GM12878 (cell line): ENCODE measurements around the gene ACSM5. TPM values are rescaled to one million over a fixed set of nuclear protein-coding genes. Genes with fewer than 3 reads are reported as not detected.
"Not testable (repeated sequence)": the region's sequence is repeated elsewhere in the genome, so short reads cannot be mapped to it uniquely, and the experiment has no call there.

Experiments used
- ATAC-seq: fragments of 200-7000 bp; cut with Tn5 transposase; 3 replicates; pipeline ENCODE4 v1.9.1; 2020; ENCODE audit warnings: mild to moderate bottlenecking, moderate library complexity
- BruUV-seq: library from RNA; stranded (reverse); fragments of 400-500 nt; replicated peaks from 2 replicates; lab custom pipeline; 2021; lab: Mats Ljungman, UMichigan
- CTCF ChIA-PET: fragments of 300-600 bp; sonication (Branson Sonifier 250); formaldehyde crosslinking; extraction: SDS; loops from one replicate; lab custom pipeline; 2021; ENCODE audit warnings: inconsistent platforms; lab: Yijun Ruan, JAX
- POLR2A ChIA-PET: fragments of 350-600 bp; formaldehyde crosslinking; extraction: SDS; loops from one replicate; lab custom pipeline; 2021; ENCODE audit warnings: inconsistent platforms; lab: Charles Lee
- RAD21 ChIA-PET: fragments of 300-600 bp; sonication (Branson Sonifier 250); formaldehyde crosslinking; loops from one replicate; lab custom pipeline; 2023; ENCODE audit warnings: antibody characterized with exemption; ENCODE audit not compliant: unreplicated experiment; lab: Charles Lee
- SMC1A ChIA-PET: fragments of 300-600 bp; sonication (Branson Sonifier 250); formaldehyde crosslinking; loops from one replicate; lab custom pipeline; 2023; ENCODE audit not compliant: unreplicated experiment, uncharacterized antibody; lab: Charles Lee
- DNase-seq: peaks from one replicate; pipeline ENCODE4 v3.0.0-alpha.2; 2011; ENCODE audit warnings: low read depth, low spot score
- FAIRE-seq: peaks from 3 replicates; lab custom pipeline; 2011; peaks lifted over from hg19 to GRCh38; lab: Jason Lieb, UNC
- H2AFZ ChIP-seq: 2 replicates; pipeline ENCODE4 v1.6.0; 2011; ENCODE audit warnings: low read depth, low read length, control low read depth; ENCODE audit not compliant: control insufficient read depth
- H3K27ac ChIP-seq: 2 replicates; pipeline ENCODE4 v1.5.1; 2011; ENCODE audit warnings: control low read depth; ENCODE audit not compliant: control insufficient read depth, insufficient read depth
- H3K27me3 ChIP-seq, 2 experiments: replicated peaks in 1 of 2; 2 replicates each; pipeline versions ENCODE4 v1.6.0 to v1.6.1; 2011; ENCODE audit warnings: low read length in 1 of 2; ENCODE audit not compliant: control insufficient read depth in 2 of 2, insufficient read depth in 2 of 2
- H3K36me3 ChIP-seq, 2 experiments: 2 replicates each; pipeline ENCODE4 v1.5.1; 2011; ENCODE audit warnings: low read length in 1 of 2; ENCODE audit not compliant: control insufficient read depth in 2 of 2, insufficient read depth in 2 of 2
- H3K4me1 ChIP-seq: 2 replicates; pipeline ENCODE4 v1.6.1; 2011; ENCODE audit warnings: mild to moderate bottlenecking, low read length, moderate library complexity, mixed read lengths; ENCODE audit not compliant: control insufficient read depth, insufficient read depth
- H3K4me2 ChIP-seq: 2 replicates; pipeline ENCODE4 v1.6.0; 2011; ENCODE audit warnings: control low read depth; ENCODE audit not compliant: control insufficient read depth, insufficient read depth
- H3K4me3 ChIP-seq: fragments of 200-600 bp; sonication (generic); 2 replicates; pipeline ENCODE4 v1.5.1; 2016
- H3K79me2 ChIP-seq: 2 replicates; pipeline ENCODE4 v1.6.0; 2011; ENCODE audit warnings: low read length; ENCODE audit not compliant: control insufficient read depth, insufficient read depth
- H3K9ac ChIP-seq: 2 replicates; pipeline ENCODE4 v1.8.0; 2011; ENCODE audit warnings: low read length, control low read depth, mixed read lengths; ENCODE audit not compliant: control insufficient read depth, insufficient read depth
- H3K9me3 ChIP-seq: replicated peaks from 3 replicates; pipeline ENCODE4 v1.5.1; 2011; ENCODE audit warnings: mild to moderate bottlenecking, low read length; ENCODE audit not compliant: control insufficient read depth, insufficient read depth
- H4K20me1 ChIP-seq: 2 replicates; pipeline ENCODE4 v1.6.0; 2011; ENCODE audit not compliant: control insufficient read depth, insufficient read depth
- CHD1 ChIP-seq: IDR thresholded peaks from 2 replicates; pipeline ENCODE4 v1.6.1; 2012; ENCODE audit warnings: low read depth, low read length, improper control_type of control experiment
- WGBS: methylation state at CpG from one replicate; pipeline ENCODE4 v1.1.6; 2016; ENCODE audit warnings: low lambda C conversion rate; ENCODE audit not compliant: insufficient replicate concordance, insufficient coverage; ENCODE audit errors: missing lambda C conversion rate; 5-methylcytosine and 5-hydroxymethylcytosine counted together
- in situ Hi-C: fragments of 300-500 bp; cut with MboI; formaldehyde crosslinking; loops from 9 replicates; pipeline ENCODE4 v1.14.3; 2018; ENCODE audit warnings: mixed read lengths
- intact Hi-C: fragments of 100-400 bp; cut with micrococcal nuclease; formaldehyde crosslinking; loops from one replicate; pipeline ENCODE4 v1.14.2; 2022; ENCODE audit not compliant: unreplicated experiment
- polyA plus RNA-seq, 11 experiments: library from polyadenylated mRNA; depleted of rRNA in 4 of 11; unstranded in 6 of 11; stranded (reverse) in 5 of 11; fragments of >200 nt; fragmentation: Nextera tagmentation in 4 of 11; fragmentation: Illumina TruSeq in 1 of 11; extraction: Ambion mirVana in 4 of 11; extraction: Trizol in 1 of 11; gene quantifications; 1 replicate in 1 of 11; 2 replicates in 10 of 11; pipeline versions ENCODE4 v1.2.1 to v1.2.3, GENCODE V29; 2011 to 2016; ENCODE audit warnings: inconsistent platforms in 2 of 11, missing spikeins in 2 of 11, low read depth in 1 of 11
- total RNA-seq, 4 experiments: library from RNA; depleted of rRNA in 3 of 4; stranded (reverse); fragments of >200 nt in 3 of 4; fragmentation: Illumina TruSeq in 1 of 4; extraction: Trizol in 1 of 4; gene quantifications; 2 replicates each; pipeline versions ENCODE4 v1.2.1 to v1.2.3, GENCODE V29; 2013 to 2021
- TF ChIP-seq, protein P1 (sequence below): IDR thresholded peaks from 2 replicates; pipeline ENCODE4 v1.6.1; 2012; ENCODE audit warnings: mild to moderate bottlenecking, low read depth, low read length

The ACSM5 gene
- total and polyA plus RNA-seq, 10 of the 15 experiments (the other 5 are each of a cell fraction or from before 2014, with no cell fraction given), result 0.07 to 0.54 (median 0.26) TPM; not detected in 3

DNA sequence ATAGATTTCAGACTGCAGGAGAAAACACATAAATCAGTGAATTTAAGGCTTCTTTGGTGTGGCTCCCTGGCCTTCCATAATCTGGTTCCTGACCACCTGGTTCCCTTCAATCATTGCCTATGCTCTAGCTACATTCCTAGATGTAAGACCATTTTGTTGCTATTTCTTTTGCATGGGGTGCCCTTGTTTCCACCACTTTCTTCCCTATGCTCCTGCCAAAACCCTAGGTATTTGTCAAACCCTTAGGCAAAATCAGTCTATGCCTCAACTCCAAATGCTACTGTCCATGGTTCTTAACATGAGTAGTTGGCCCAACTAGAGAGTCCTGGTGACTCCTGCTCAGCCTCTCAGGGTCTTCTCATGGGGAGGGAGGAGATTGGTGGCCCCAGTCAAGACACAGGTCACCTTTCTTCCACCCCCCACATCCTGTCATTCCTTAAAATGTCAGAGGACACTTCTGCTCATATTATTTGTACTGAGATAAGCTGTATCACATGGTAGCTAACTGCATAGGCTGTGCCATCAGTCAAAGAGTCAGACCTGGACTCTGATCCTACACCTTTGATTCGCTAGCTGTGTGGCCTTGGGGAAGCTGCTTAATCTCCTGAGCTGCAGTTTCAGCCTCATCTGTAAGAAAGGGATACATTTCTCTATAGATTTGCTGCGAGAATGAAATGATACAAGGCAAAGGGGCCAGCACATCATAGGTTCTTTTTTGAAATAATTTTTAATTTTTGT, 15.0 kb downstream of the ACSM5 start:
- TF ChIP-seq, protein P1, sequence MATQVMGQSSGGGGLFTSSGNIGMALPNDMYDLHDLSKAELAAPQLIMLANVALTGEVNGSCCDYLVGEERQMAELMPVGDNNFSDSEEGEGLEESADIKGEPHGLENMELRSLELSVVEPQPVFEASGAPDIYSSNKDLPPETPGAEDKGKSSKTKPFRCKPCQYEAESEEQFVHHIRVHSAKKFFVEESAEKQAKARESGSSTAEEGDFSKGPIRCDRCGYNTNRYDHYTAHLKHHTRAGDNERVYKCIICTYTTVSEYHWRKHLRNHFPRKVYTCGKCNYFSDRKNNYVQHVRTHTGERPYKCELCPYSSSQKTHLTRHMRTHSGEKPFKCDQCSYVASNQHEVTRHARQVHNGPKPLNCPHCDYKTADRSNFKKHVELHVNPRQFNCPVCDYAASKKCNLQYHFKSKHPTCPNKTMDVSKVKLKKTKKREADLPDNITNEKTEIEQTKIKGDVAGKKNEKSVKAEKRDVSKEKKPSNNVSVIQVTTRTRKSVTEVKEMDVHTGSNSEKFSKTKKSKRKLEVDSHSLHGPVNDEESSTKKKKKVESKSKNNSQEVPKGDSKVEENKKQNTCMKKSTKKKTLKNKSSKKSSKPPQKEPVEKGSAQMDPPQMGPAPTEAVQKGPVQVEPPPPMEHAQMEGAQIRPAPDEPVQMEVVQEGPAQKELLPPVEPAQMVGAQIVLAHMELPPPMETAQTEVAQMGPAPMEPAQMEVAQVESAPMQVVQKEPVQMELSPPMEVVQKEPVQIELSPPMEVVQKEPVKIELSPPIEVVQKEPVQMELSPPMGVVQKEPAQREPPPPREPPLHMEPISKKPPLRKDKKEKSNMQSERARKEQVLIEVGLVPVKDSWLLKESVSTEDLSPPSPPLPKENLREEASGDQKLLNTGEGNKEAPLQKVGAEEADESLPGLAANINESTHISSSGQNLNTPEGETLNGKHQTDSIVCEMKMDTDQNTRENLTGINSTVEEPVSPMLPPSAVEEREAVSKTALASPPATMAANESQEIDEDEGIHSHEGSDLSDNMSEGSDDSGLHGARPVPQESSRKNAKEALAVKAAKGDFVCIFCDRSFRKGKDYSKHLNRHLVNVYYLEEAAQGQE, result peak; percentile 58; the same call in 1 of the 2 replicates
- TF ChIP-seq CHD1, result no peak
- ChIA-PET POLR2A (no interaction called here), CTCF (no interaction called here), SMC1A (no interaction called here), RAD21 (no interaction called here)
- Histone ChIP-seq H3K9me3 (no peaks in the 10 kb centered on the region), H3K9ac (no peak overlapping the region), H3K4me3 (no peak overlapping the region), H3K27me3 (no peaks in the 10 kb centered on the region), H3K36me3 (no peaks in the 10 kb centered on the region), H3K27ac (no peak overlapping the region), H3K79me2 (no peaks in the 10 kb centered on the region), H3K4me1 (no peaks in the 10 kb centered on the region), H4K20me1 (no peaks in the 10 kb centered on the region), H3K4me2 (no peak overlapping the region), H2AFZ (no peak overlapping the region)
- ATAC-seq, result no peak
- in situ Hi-C loops, result no loop called here
- intact Hi-C loops, result no loop called here
- no peak for DNase-seq
- 0% methylated on average over 2 of the region's 2 CpGs for WGBS
- BruUV-seq, result no TSS peak
- no peak for FAIRE-seq

DNA sequence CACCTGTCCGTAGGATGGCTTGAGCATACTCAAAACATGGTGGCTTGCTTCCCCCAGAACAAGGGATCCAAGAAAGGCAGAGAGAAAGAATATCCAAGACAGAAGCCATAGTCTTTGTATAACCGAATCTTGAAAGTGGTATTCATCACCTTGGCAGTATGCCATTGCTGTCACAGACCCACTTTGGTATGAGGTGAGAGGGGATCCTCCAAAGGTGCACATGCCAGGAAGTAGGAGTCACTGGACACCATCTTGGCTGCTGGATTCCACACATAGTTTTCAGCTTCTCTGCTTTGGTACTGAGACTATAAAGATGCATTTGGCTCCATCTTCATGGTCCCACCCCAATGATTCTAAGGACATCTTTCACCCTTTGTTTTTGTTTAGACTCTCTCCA, 18.1 kb downstream of the ACSM5 start:
- H3K9me3 ChIP-seq, BruUV-seq, H3K4me2 ChIP-seq, H3K4me3 ChIP-seq, in situ Hi-C loops, intact Hi-C loops, H3K79me2 ChIP-seq, H2AFZ ChIP-seq, H3K36me3 ChIP-seq, POLR2A ChIA-PET, H4K20me1 ChIP-seq, FAIRE-seq, H3K27me3 ChIP-seq, ATAC-seq, RAD21 ChIA-PET, CTCF ChIA-PET, H3K4me1 ChIP-seq, SMC1A ChIA-PET, DNase-seq, H3K27ac ChIP-seq, H3K9ac ChIP-seq: not testable (repeated sequence)
- 5% methylated on average over 2 of the region's 2 CpGs for WGBS

DNA sequence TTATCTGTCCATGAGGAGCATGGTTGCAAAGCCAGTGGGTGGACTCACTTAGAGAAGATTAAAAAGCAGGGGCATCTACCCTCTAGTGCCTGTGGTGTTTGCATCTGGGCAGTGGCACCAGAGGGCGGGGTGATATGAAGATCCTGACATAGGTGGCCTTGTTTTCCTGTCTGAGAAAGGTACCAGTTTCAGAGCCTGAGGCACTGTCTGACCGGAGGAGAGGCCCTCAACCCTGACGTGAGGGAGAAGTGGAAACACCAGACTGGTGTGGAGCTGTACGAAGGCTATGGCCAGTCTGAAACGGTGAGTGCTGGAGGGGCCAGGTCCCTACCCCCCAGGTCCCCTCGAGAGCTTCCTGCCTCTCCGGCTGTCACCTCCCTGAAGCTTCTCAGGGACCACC, 20.2 kb downstream of the ACSM5 start:
- H3K79me2 ChIP-seq, DNase-seq, H3K27me3 ChIP-seq, H3K9ac ChIP-seq, SMC1A ChIA-PET, H3K4me2 ChIP-seq, intact Hi-C loops, H4K20me1 ChIP-seq, H3K36me3 ChIP-seq, FAIRE-seq, ATAC-seq, POLR2A ChIA-PET, H2AFZ ChIP-seq, in situ Hi-C loops, H3K27ac ChIP-seq, H3K4me1 ChIP-seq, BruUV-seq, H3K9me3 ChIP-seq, H3K4me3 ChIP-seq, RAD21 ChIA-PET: not testable (repeated sequence)
- WGBS, result 24% methylated on average over 6 of the region's 7 CpGs
- CTCF ChIA-PET, result interaction anchor here (0.6 kb wide), 1 partner anchor 30 kb away, joined by 4 read pairs; no protein-coding TSS in a partner anchor
